ENCODE results near the gene EVI5L.

The EVI5L gene

GRCh38 chr19:7912697-7913564, 82.9 kb downstream of the EVI5L start:
- DNase-seq (ENCODE audit: low spot score): no peak

GRCh38 chr19:7913652-7914051, 83.6 kb downstream of the EVI5L start:
- no peak for DNase-seq (ENCODE audit: low spot score)

GRCh38 chr19:7914099-7914498, 84.1 kb downstream of the EVI5L start:
- DNase-seq (ENCODE audit: low spot score): no peak

Measured in iPS-NIHi11 (cell line).